ENCODE measurements around the gene TRIM37.
"Not testable (repeated sequence)": the region's sequence is repeated elsewhere in the genome, so short reads cannot be mapped to it uniquely, and the experiment has no call there.

The TRIM37 gene

GRCh38 chr17:59111539-59111938, 4.9 kb upstream of the TRIM37 start:
- FAIRE-seq = no peak

- no peak for FAIRE-seq
Observed at GRCh38 chr17:59110973-59111372, 4.3 kb upstream of the TRIM37 start.

GRCh38 chr17:59108400-59109102, 1.9 kb upstream of the TRIM37 start:
- FAIRE-seq = no peak

- no peak for FAIRE-seq
Observed at GRCh38 chr17:59107306-59107670, 608 bp upstream of the TRIM37 start.

GRCh38 chr17:59105852-59106462, 723 bp downstream of the TRIM37 start:
- FAIRE-seq = no peak

- FAIRE-seq = no peak
Observed at GRCh38 chr17:59101178-59101577, 5.5 kb downstream of the TRIM37 start.

- no peak for FAIRE-seq
Observed at GRCh38 chr17:59097876-59098275, 8.8 kb downstream of the TRIM37 start.

- no peak for FAIRE-seq
Observed at GRCh38 chr17:59094861-59095530, 11.7 kb downstream of the TRIM37 start.

- no peak for FAIRE-seq
Observed at GRCh38 chr17:59093702-59094231, 12.9 kb downstream of the TRIM37 start.

- FAIRE-seq = no peak
Observed at GRCh38 chr17:59093145-59093701, 13.5 kb downstream of the TRIM37 start.

GRCh38 chr17:59090593-59090992, 16.1 kb downstream of the TRIM37 start:
- FAIRE-seq = not testable (repeated sequence)

GRCh38 chr17:59084154-59084553, 22.5 kb downstream of the TRIM37 start:
- FAIRE-seq = no peak

GRCh38 chr17:59074494-59074893, 32.2 kb downstream of the TRIM37 start:
- FAIRE-seq = no peak

- FAIRE-seq = no peak
Observed at GRCh38 chr17:59073972-59074371, 32.7 kb downstream of the TRIM37 start.

GRCh38 chr17:59069856-59070255, 36.8 kb downstream of the TRIM37 start:
- FAIRE-seq = no peak

- no peak for FAIRE-seq
Observed at GRCh38 chr17:59067756-59068155, 38.9 kb downstream of the TRIM37 start.

GRCh38 chr17:59067340-59067739, 39.3 kb downstream of the TRIM37 start:
- no peak for FAIRE-seq

- FAIRE-seq = no peak
Observed at GRCh38 chr17:59062509-59062908, 44.2 kb downstream of the TRIM37 start.

GRCh38 chr17:59056857-59057256, 49.8 kb downstream of the TRIM37 start:
- no peak for FAIRE-seq

GRCh38 chr17:59049798-59050197, 56.9 kb downstream of the TRIM37 start:
- no peak for FAIRE-seq

GRCh38 chr17:59047616-59048015, 59.1 kb downstream of the TRIM37 start:
- FAIRE-seq = no peak

- no peak for FAIRE-seq
Observed at GRCh38 chr17:59046192-59046591, 60.5 kb downstream of the TRIM37 start.

GRCh38 chr17:59038734-59039133, 67.9 kb downstream of the TRIM37 start:
- FAIRE-seq = no peak

- FAIRE-seq = no peak
Observed at GRCh38 chr17:59037960-59038359, 68.7 kb downstream of the TRIM37 start.
